GM23338 (cell line): ENCODE measurements around the gene GORAB. TPM values are rescaled to one million over a fixed set of nuclear protein-coding genes. Genes with fewer than 3 reads are reported as not detected.
A peak's percentile ranks its signal among the peaks of the same experiment; 100 is the strongest.

Experiments used
- ATAC-seq: fragments of 200-7000 bp; cut with Tn5 transposase; 3 replicates; pipeline ENCODE4 v1.9.1; 2020
- DNase-seq: peaks from one replicate; pipeline ENCODE4 v3.0.0-alpha.2; 2015; ENCODE audit warnings: low spot score
- H2AFZ ChIP-seq: fragments of 200-600 bp; sonication (generic); 2 replicates; pipeline ENCODE4 v1.8.0; 2016; ENCODE audit warnings: antibody characterized with exemption, mild to moderate bottlenecking, moderate library complexity
- H3F3A ChIP-seq: fragments of 200-600 bp; sonication (generic); replicated peaks from 2 replicates; pipeline ENCODE4 v1.8.0; 2017; ENCODE audit warnings: antibody characterized with exemption, mixed run types, low read depth
- H3K27ac ChIP-seq: fragments of 200-600 bp; sonication (generic); 2 replicates; pipeline ENCODE4 v1.6.1; 2016; ENCODE audit warnings: low read depth
- H3K27me3 ChIP-seq: fragments of 200-600 bp; sonication (generic); 2 replicates; pipeline ENCODE4 v1.8.0; 2016; ENCODE audit warnings: mild to moderate bottlenecking, mixed run types, moderate library complexity; ENCODE audit not compliant: insufficient read depth
- H3K36me3 ChIP-seq: fragments of 200-600 bp; sonication (generic); 2 replicates; pipeline ENCODE4 v1.8.0; 2016; ENCODE audit warnings: mild to moderate bottlenecking; ENCODE audit not compliant: insufficient read depth
- H3K4me1 ChIP-seq: fragments of 200-600 bp; sonication (generic); 2 replicates; pipeline ENCODE4 v1.8.0; 2016; ENCODE audit warnings: mild to moderate bottlenecking, moderate library complexity; ENCODE audit not compliant: insufficient read depth
- H3K4me2 ChIP-seq: fragments of 200-600 bp; sonication (generic); 2 replicates; pipeline ENCODE4 v1.7.1; 2017; ENCODE audit warnings: mixed run types
- H3K4me3 ChIP-seq: fragments of 200-600 bp; sonication (generic); 2 replicates; pipeline ENCODE4 v1.6.1; 2016; ENCODE audit warnings: mixed run types
- H3K79me2 ChIP-seq: fragments of 200-600 bp; sonication (generic); replicated peaks from 2 replicates; pipeline ENCODE4 v1.8.0; 2017; ENCODE audit warnings: mild to moderate bottlenecking; ENCODE audit not compliant: insufficient read depth
- H3K9me2 ChIP-seq: fragments of 200-600 bp; sonication (generic); 2 replicates; pipeline ENCODE4 v1.8.0; 2017; ENCODE audit not compliant: insufficient read depth
- H4K20me1 ChIP-seq: fragments of 200-600 bp; sonication (generic); replicated peaks from 2 replicates; pipeline ENCODE4 v1.8.0; 2017; ENCODE audit warnings: mild to moderate bottlenecking; ENCODE audit not compliant: insufficient read depth
- H3K27ac Mint-ChIP-seq: 2 replicates; pipeline ENCODE4 v1.8.0; 2020; ENCODE audit warnings: inconsistent platforms, mild to moderate bottlenecking, moderate library complexity, mixed read lengths
- H3K27me3 Mint-ChIP-seq: 3 replicates; pipeline ENCODE4 v1.8.0; 2022; ENCODE audit warnings: low read depth, mild to moderate bottlenecking, moderate library complexity, mixed read lengths, inconsistent platforms; ENCODE audit not compliant: insufficient read depth, poor library complexity
- H3K36me3 Mint-ChIP-seq: 3 replicates; pipeline ENCODE4 v1.8.0; 2021; ENCODE audit warnings: low read depth, mild to moderate bottlenecking, inconsistent platforms, moderate library complexity, mixed read lengths
- H3K4me1 Mint-ChIP-seq: 3 replicates; pipeline ENCODE4 v1.8.0; 2020; ENCODE audit warnings: mild to moderate bottlenecking, inconsistent platforms, mixed read lengths
- H3K4me3 Mint-ChIP-seq: 3 replicates; pipeline ENCODE4 v1.8.0; 2021; ENCODE audit warnings: moderate library complexity, mild to moderate bottlenecking, inconsistent platforms, mixed read lengths
- H3K9me3 Mint-ChIP-seq: 3 replicates; pipeline ENCODE4 v1.8.0; 2020; ENCODE audit warnings: moderate library complexity, mild to moderate bottlenecking, inconsistent platforms, mixed read lengths
- CREB1 ChIP-seq: fragments of 250-450 bp; sonication (Bioruptor Pico); IDR thresholded peaks from 2 replicates; pipeline ENCODE4 v1.5.0; 2020; ENCODE audit warnings: low read depth, mild to moderate bottlenecking, moderate library complexity
- ETS1 ChIP-seq: IDR thresholded peaks from 2 replicates; pipeline ENCODE4 v1.6.1; 2016; ENCODE audit warnings: antibody characterized with exemption
- EZH2 ChIP-seq: fragments of 200-600 bp; sonication (generic); IDR thresholded peaks from one replicate; pipeline ENCODE4 v1.8.0; 2017; ENCODE audit warnings: antibody characterized with exemption, mild to moderate bottlenecking, low read depth; ENCODE audit not compliant: unreplicated experiment
- JUNB ChIP-seq: IDR thresholded peaks from one replicate; pipeline ENCODE4 v1.6.1; 2016; ENCODE audit warnings: antibody characterized with exemption; ENCODE audit not compliant: unreplicated experiment
- NANOG ChIP-seq: IDR thresholded peaks from 2 replicates; pipeline ENCODE4 v1.6.1; 2016; ENCODE audit warnings: antibody characterized with exemption, borderline replicate concordance
- POLR2AphosphoS5 ChIP-seq: IDR thresholded peaks from 2 replicates; pipeline ENCODE4 v1.6.1; 2016; ENCODE audit warnings: antibody characterized with exemption, low read depth
- REST ChIP-seq: IDR thresholded peaks from one replicate; pipeline ENCODE4 v1.6.1; 2018; ENCODE audit warnings: antibody characterized with exemption; ENCODE audit not compliant: unreplicated experiment
- STAT1 ChIP-seq: IDR thresholded peaks from one replicate; pipeline ENCODE4 v1.6.1; 2016; ENCODE audit warnings: antibody characterized with exemption; ENCODE audit not compliant: unreplicated experiment
- ZNF114 ChIP-seq: fragments of 250-450 bp; sonication (Bioruptor Pico); IDR thresholded peaks from 2 replicates; pipeline ENCODE4 v1.5.0; 2020; ENCODE audit warnings: mild to moderate bottlenecking, moderate library complexity
- ZNF331 ChIP-seq: fragments of 250-450 bp; sonication (Bioruptor Pico); IDR thresholded peaks from 2 replicates; pipeline ENCODE4 v1.5.0; 2020; ENCODE audit warnings: low read depth, mild to moderate bottlenecking, moderate library complexity
- polyA plus RNA-seq: library from polyadenylated mRNA; unstranded; fragments of >200 nt; fragmentation: Nextera tagmentation; extraction: Ambion mirVana; gene quantifications from 2 replicates; pipeline ENCODE4 v1.2.1, GENCODE V29; 2016
- total RNA-seq: library from RNA; depleted of rRNA; stranded (reverse); fragments of >200 nt; shearing (Covaris generic); gene quantifications from 2 replicates; pipeline ENCODE4 v1.2.3, GENCODE V29; 2014
- TF ChIP-seq, protein P1 (sequence below), 2 experiments: fragments of 200-600 bp in 1 of 2; sonication (generic) in 1 of 2; conservative IDR thresholded peaks; 2 replicates each; pipeline versions ENCODE4 v1.5.1 to v1.6.1; 2016 to 2017; ENCODE audit warnings: antibody characterized with exemption in 2 of 2, low read depth in 2 of 2, mild to moderate bottlenecking in 2 of 2, moderate library complexity in 1 of 2

Gene GORAB
- total and polyA plus RNA-seq, 2 experiments from 2014 or later, result 10.4 to 21.1 TPM

- H3K9me3 Mint-ChIP-seq, result no peaks in the 10 kb centered on the region
- Histone ChIP-seq H3K4me2 (peak overlapping the region; percentile 56; the same call in 1 of the 2 replicates), H4K20me1 (no peaks in the 10 kb centered on the region), H3F3A (no peaks in the 10 kb centered on the region), H3K4me1 (peaks cover 37% of the 10 kb centered on the region), H3K9me2 (no peaks in the 10 kb centered on the region), H3K79me2 (no peaks in the 10 kb centered on the region), H3K27ac (no peak overlapping the region), H3K4me3 (no peak overlapping the region), H3K36me3 (no peaks in the 10 kb centered on the region), H2AFZ (no peak overlapping the region), H3K27me3 (no peaks in the 10 kb centered on the region)
- DNase-seq (no peak), ATAC-seq (no peak)
- no peak overlapping the region for H3K27ac Mint-ChIP-seq
- no peaks in the 10 kb centered on the region for H3K36me3 Mint-ChIP-seq
- peaks cover 35% of the 10 kb centered on the region for H3K4me1 Mint-ChIP-seq
- H3K4me3 Mint-ChIP-seq, result no peak overlapping the region
- TF ChIP-seq ZNF114 (no peak), EZH2 (no peak), REST (no peak), JUNB (no peak), ETS1 (no peak), POLR2AphosphoS5 (no peak)
- peaks cover 3% of the 10 kb centered on the region for H3K27me3 Mint-ChIP-seq
Measured at GRCh38 chr1:170495006-170495405, 37.0 kb upstream of the GORAB start.

GRCh38 chr1:170498876-170499275, 33.1 kb upstream of the GORAB start:
- H3K4me2 ChIP-seq, result no peak overlapping the region
- H3K27ac ChIP-seq, result no peak overlapping the region
- DNase-seq (no peak), ATAC-seq (no peak)
- H3K4me1 Mint-ChIP-seq, result peaks cover 26% of the 10 kb centered on the region
- no peaks in the 10 kb centered on the region for H3K79me2 ChIP-seq
- no peak overlapping the region for H3K27ac Mint-ChIP-seq
- H3F3A ChIP-seq, result no peaks in the 10 kb centered on the region
- no peaks in the 10 kb centered on the region for H3K27me3 Mint-ChIP-seq
- no peak overlapping the region for H3K4me3 ChIP-seq
- H4K20me1 ChIP-seq, result no peaks in the 10 kb centered on the region
- no peaks in the 10 kb centered on the region for H3K36me3 Mint-ChIP-seq
- no peaks in the 10 kb centered on the region for H3K9me3 Mint-ChIP-seq
- H3K4me3 Mint-ChIP-seq, result no peak overlapping the region
- H2AFZ ChIP-seq, result no peak overlapping the region
- H3K9me2 ChIP-seq, result no peaks in the 10 kb centered on the region
- H3K4me1 ChIP-seq, result peaks cover 20% of the 10 kb centered on the region
- H3K36me3 ChIP-seq, result no peaks in the 10 kb centered on the region
- H3K27me3 ChIP-seq, result no peaks in the 10 kb centered on the region
- TF ChIP-seq ZNF331 (no peak), POLR2AphosphoS5 (no peak), JUNB (no peak), REST (no peak), ETS1 (no peak), NANOG (no peak), CREB1 (CRISPR knock-in tag) (no peak), ZNF114 (no peak), STAT1 (no peak), EZH2 (no peak)
- TF ChIP-seq, protein P1, sequence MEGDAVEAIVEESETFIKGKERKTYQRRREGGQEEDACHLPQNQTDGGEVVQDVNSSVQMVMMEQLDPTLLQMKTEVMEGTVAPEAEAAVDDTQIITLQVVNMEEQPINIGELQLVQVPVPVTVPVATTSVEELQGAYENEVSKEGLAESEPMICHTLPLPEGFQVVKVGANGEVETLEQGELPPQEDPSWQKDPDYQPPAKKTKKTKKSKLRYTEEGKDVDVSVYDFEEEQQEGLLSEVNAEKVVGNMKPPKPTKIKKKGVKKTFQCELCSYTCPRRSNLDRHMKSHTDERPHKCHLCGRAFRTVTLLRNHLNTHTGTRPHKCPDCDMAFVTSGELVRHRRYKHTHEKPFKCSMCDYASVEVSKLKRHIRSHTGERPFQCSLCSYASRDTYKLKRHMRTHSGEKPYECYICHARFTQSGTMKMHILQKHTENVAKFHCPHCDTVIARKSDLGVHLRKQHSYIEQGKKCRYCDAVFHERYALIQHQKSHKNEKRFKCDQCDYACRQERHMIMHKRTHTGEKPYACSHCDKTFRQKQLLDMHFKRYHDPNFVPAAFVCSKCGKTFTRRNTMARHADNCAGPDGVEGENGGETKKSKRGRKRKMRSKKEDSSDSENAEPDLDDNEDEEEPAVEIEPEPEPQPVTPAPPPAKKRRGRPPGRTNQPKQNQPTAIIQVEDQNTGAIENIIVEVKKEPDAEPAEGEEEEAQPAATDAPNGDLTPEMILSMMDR (conservative IDR thresholded peaks at IDR 0.05; ENCODE audit: low read depth in 2 of 2), result no peak
